K562 treated with DMSO at 1 percent for 48 hours (cell line): ENCODE data around the gene ANXA7. TPM values are rescaled to one million over a fixed set of nuclear protein-coding genes. Genes with fewer than 3 reads are reported as not detected.

Experiments used
- total RNA-seq: library from RNA; unstranded; fragments of 300-600 nt; gene quantifications from 2 replicates; pipeline ENCODE4 v1.2.3, GENCODE V29; 2022; ENCODE audit warnings: low replicate concordance; ENCODE audit errors: extremely low read depth

ANXA7 gene
- total RNA-seq, result 704 TPM in 1 of 2 replicates, not detected in the other

DNA sequence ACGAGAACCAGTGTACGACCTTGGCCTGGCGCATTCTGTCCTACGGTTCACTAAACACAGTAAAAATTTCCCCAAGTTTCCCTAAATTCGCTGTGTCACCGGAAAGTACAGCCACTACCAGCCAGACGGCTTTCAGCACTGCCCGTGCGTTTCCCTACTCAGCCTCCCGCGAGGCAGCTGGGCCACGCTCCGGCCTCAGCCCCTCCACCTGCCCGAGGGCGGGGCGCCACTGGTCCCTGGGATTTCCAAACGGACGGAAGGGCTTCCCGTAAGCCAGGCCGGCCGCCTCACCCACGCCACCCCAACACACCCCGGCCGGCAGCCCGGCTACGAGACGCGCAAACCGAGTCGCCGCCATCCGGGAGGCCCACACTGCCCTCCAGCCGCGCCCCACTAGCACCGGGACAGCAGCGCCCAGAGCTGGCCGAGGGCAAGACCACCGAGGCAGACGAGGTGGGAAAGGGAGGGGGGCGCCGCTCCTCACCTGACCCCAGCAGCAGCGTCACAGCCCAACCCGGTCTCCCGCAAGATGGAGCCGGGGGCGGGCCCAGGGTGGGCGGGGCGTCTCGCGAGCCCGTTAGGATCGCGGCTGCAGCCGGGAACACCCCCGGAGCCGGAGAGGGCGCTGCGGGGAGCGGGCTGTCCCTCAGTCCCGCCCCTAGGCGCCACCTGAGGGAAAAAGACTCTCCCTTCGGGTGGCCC is at the start of gene ANXA7:
ANXA7 (minus strand) TSS at position 531 of the 702 bp plus-strand sequence. CDS start 13,202 bp downstream, outside the sequence.

DNA sequence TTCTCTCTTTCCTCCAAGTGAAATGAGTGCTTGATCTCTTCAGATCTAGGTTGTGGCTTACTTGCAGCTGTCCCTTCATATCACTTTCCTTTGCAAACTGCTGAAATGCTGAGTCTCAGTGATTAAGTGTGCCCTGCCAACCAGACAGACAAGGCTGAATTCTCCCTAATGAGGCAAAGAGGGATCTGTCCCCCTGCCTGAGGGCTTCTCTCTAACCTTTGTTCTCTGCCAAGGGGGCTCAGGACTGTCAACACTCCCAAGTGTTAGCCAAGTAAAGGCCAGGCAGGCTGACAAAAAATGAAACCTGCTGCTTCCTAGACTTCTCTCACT is 19.6 kb upstream of the ANXA7 start, which contains the start of gene MSS51:
MSS51 (minus strand) TSS at position 24 of the 330 bp plus-strand sequence. CDS start 5,277 bp downstream, outside the sequence.

DNA sequence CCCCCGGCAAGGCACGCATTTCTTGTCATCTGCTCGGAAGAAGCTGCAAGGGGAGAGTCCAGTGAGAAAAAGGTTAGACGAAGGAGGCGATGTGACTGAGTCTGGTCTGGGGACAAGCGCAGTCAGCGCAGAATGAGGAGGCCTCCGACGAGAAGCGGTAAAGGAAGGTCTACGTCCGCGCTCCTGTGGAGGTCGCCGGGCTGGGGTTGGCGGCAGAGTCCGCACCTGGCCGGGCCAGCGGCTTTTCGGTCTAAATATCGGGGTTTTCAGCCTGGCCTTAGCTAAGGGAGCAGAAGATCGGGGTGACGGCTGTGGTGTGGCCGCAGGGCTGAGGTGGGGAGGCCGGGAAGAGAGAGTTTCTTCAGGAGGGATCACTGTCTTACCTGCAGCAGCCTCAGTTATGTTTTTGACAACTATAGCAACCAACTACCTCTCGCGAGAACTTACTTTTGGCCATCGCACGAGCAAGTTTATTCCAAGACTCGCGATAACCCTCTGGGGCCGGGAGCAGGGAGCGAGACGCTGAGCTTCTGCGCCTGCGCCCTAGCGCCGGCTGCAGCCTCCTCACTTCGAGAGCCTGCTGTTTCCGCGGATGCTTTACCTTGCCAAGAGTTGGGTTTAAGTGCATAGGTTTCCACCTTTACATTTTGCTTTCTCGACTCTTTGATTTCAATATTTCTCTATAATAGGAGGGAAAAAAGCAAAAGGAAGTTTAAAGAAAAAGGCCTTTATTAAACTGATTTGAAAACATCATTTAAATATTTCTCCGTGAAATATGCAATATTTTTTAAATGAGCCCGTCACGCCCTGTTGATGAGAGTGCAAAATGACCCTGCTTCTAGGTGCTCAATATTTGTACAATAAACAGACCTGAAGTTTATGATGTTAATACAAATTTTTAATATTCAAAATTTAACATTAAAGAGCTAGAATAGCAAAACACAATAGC is 55.3 kb downstream of the ANXA7 start, which contains the start of gene CFAP70:
CFAP70 (minus strand) TSS at position 534 of the 949 bp plus-strand sequence. CDS start 4,068 bp downstream, outside the sequence.

Other genes starting within 250 kb of the ANXA7 start
- gene ECD, start 246.1 kb downstream of the ANXA7 start, total RNA-seq, result not detected in 2 replicates
- not detected in 2 replicates for gene FAM149B1, start 245.9 kb downstream of the ANXA7 start, total RNA-seq
- not detected in 2 replicates for gene DNAJC9, start 166.8 kb downstream of the ANXA7 start, total RNA-seq
- 145 TPM in 1 of 2 replicates, not detected in the other for gene MRPS16, start 161.4 kb downstream of the ANXA7 start, total RNA-seq
- not detected in 2 replicates for gene CFAP70, start 55.2 kb downstream of the ANXA7 start, total RNA-seq
- not detected in 2 replicates for gene MSS51, start 19.5 kb upstream of the ANXA7 start, total RNA-seq
- gene PPP3CB, start 82.0 kb upstream of the ANXA7 start, total RNA-seq, result not detected in 2 replicates
- 371 TPM in 1 of 2 replicates, not detected in the other for gene USP54, start 177.3 kb upstream of the ANXA7 start, total RNA-seq
- gene MYOZ1, start 227.4 kb upstream of the ANXA7 start, total RNA-seq, result not detected in 2 replicates
- not detected in 2 replicates for gene SYNPO2L, start 242.0 kb upstream of the ANXA7 start, total RNA-seq